GM19452 (cell line): ENCODE measurements around the gene SBF2.
"Not testable (repeated sequence)": the region's sequence is repeated elsewhere in the genome, so short reads cannot be mapped to it uniquely, and the experiment has no call there.

Experiments
- ATAC-seq: cut with Tn5 transposase; IDR thresholded peaks from one replicate; pipeline ENCODE4 v1.9.1; 2021; ENCODE audit not compliant: unreplicated experiment

The SBF2 gene

GRCh38 chr11:10268746-10269488, 25.1 kb downstream of the SBF2 start:
- ATAC-seq, result no peak

DNA sequence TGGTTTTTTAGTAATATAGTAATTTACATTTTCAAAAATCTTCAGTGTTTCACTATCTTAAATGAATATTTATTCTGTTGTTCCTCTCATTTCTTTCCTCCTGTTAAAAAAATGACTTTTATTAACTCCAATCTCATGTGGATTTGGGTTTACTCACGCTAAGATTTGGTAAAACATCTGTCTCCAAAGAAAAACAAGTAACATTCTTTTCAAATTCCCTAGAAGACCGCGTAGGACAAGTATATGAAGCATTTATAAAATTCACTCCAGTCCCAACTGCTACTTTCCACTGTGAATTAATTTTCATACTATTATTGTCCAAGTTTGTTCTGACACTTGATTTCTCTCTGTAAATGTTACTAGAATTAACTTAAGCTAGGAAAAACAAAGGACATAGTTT, 26.2 kb downstream of the SBF2 start:
- ATAC-seq, result no peak

- ATAC-seq, result no peak
Observed at GRCh38 chr11:10265936-10266335, 28.1 kb downstream of the SBF2 start.

DNA sequence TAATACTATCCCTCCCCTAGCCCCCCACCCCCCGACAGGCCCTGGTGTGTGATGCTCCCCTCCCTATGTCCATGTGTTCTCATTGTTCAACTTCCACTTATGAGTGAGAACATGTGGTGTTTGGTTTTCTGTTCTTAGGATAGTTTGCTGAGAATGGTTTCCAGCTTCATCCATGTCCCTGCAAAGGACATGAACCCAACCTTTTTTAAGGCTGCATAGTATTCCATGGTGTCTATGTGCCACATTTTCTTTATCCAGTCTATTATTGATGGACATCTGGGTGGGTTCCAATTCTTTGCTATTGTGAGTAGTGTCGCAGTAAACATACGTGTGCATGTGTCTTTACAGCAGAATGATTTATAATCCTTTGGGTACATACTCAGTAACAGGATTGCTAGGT, 29.3 kb downstream of the SBF2 start:
- not testable (repeated sequence) for ATAC-seq

- ATAC-seq, result no peak
Observed at GRCh38 chr11:10263929-10264328, 30.1 kb downstream of the SBF2 start.

- no peak for ATAC-seq
Observed at GRCh38 chr11:10261821-10262220, 32.2 kb downstream of the SBF2 start.

DNA sequence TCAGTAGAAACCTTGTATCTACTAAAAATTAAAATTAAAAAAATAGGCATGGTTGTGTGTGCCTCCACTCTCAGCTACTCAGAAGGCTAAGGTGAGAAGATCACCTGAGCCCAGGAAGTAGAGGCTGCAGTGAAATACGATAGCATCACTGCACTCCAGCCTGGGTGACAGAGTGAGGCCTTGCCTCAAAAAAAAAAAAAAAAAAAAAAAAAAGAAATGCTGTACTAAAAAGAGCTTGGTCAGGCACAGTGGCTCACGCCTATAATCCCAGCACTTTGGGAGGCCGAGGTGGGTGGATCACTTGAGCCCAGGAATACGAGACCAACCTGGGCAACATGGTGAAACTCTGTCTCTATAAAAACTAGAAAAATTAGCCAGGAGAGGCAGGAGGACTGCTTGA, 36.5 kb downstream of the SBF2 start:
- no peak for ATAC-seq

GRCh38 chr11:10255388-10256125, 38.5 kb downstream of the SBF2 start:
- no peak for ATAC-seq

DNA sequence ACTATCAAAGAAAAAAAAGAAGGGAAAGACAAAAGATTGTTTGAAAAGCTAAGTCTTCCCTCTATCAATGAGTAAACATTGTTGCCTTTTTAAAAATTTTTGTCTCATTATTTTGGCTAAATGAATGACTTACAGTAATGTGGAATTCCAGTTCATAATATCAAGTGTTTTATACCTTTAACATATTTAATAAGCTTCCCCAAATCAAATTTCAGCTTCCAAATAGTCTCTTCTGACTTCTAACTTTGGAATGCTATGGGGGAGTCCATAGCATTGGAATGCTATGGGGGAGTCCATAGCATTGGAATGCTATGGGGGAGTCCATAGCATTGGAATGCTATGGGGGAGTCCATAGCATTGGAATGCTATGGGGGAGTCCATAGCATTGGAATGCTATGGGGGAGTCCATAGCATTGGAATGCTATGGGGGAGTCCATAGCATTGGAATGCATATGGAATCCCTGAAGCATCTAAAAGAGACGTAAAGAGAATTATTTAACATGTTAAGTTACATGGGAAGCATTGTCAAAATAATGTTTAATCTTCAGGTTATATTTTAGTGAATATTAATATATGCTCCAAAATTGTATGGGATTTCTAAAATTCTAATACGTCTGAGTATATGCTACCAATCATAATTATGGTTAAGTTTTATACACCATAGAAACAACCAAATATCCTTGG, 44.4 kb downstream of the SBF2 start:
- ATAC-seq, result not testable (repeated sequence)

GRCh38 chr11:10247011-10247410, 47.0 kb downstream of the SBF2 start:
- no peak for ATAC-seq

- no peak for ATAC-seq
Observed at GRCh38 chr11:10243896-10244575, 50.0 kb downstream of the SBF2 start.

DNA sequence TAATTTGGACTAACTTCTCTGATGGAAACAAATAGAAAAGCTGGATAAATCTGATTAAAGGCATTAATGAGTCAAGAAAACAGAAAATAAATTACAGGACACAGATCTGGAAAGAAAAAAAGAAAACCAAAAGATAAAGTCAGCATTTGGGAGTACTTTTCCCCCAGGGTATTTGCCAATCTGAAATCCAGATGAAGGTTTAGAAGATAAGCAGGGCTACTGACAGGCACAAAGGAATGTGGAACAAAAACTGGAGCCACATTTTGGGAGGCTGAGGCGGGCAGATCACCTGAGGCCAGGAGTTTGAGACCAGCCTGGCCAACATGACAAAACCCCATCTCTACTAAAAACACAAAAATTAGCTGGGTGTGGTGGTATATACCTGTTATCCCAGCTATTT, 57.2 kb downstream of the SBF2 start:
- no peak for ATAC-seq

DNA sequence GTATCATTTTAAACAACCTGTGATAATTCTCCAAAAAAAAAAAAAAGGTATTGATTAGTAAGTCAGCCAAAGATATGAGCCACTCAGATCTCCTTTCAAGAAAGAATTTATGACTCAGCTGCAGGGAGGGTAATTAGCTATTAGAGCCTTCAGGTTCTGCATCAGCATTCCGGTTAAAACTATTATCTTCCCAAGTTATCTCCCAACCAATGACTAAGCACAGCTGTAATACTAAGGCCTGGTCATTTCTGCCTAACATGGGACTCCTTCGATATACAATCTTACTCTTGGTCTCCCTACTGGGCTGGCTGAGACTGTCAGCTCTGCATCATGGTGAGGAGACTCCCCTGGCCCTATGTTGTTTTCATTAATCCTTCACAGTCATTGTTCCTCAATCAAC, 60.4 kb downstream of the SBF2 start:
- no peak for ATAC-seq

GRCh38 chr11:10232756-10233155, 61.3 kb downstream of the SBF2 start:
- ATAC-seq, result no peak

DNA sequence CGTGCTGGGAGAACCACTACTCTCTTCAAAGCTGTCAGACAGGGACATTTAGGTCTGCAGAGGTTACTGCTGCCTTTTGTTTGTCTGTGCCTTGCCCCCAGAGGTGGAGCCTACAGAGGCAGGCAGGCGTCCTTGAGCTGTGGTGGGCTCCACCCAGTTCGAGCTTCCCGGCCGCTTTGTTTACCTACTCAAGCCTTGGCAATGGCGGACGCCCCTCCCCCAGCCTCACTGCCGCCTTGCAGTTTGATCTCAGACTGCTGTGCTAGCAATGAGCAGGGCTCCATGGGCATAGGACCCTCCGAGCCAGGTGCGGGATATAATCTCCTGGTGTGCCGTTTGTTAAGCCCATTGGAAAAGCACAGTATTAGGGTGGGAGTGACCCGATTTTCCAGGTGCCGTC, 62.2 kb downstream of the SBF2 start:
- ATAC-seq, result not testable (repeated sequence)

DNA sequence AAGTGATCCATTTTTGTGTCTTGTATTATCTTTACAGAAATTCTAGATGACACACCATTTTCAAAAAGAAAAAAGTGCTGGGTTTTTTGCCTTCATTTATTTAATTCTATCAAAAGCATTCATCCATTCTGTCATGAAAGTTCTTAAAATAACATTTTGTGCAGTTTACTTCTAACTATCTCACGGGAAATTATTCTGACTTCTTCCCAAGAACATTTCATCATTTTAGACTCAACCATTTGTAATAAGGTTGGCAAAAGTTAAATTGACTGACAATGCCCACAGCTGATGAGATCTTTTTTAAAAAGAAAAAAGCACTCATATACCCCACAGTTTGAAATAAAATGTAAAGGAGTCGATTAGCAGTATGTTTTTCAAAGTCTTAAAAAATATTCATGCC, 68.5 kb downstream of the SBF2 start:
- ATAC-seq, result no peak

GRCh38 chr11:10222399-10222798, 71.6 kb downstream of the SBF2 start:
- no peak for ATAC-seq

- no peak for ATAC-seq
Observed at GRCh38 chr11:10221342-10221741, 72.7 kb downstream of the SBF2 start.

DNA sequence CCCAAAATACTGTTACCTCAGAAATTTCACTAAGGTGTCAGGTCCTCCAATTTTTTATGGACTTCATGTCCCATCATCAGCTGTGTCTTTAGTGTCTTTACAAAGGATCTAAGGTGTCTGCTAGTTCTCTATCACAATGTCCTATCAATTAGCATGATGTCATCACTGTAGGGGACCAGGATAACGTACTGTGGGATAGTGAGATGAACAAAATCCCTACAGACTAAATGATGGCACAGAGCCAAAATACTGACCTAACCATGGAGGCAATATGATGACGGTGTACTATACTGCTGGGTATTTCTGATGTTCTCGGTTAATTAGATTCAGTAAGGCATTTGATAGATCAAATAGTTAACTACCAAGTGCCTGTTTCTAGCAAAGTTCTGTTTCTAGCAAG, 82.5 kb downstream of the SBF2 start:
- no peak for ATAC-seq

GRCh38 chr11:10209326-10209725, 84.7 kb downstream of the SBF2 start:
- no peak for ATAC-seq

DNA sequence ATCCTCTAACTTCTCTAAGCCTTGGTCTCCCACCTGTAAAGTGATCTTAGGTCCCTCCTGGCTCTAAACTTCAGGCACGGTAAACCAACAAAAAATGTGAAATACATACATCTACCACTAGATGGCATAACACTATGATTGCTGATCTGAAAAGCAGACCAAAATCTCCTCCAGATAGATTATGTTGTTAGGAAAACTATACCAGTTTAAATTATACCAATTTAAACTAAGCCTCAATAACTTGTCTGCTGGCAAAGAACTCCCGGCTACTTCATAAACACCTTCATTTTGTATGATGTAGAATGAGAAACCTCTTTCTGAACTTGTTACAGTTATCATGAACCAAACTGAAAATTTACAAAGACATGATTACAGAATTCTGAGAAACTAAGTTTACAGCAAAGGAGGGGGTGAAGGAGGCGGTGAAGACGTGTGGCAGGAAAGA, 85.9 kb downstream of the SBF2 start:
- ATAC-seq, result no peak
